HCT116 (cell line): ENCODE measurements around the gene BMP2K. TPM values are rescaled to one million over a fixed set of nuclear protein-coding genes. Genes with fewer than 3 reads are reported as not detected.

Source experiments
- ATAC-seq: fragments of 200-7000 bp; cut with Tn5 transposase; 2 replicates; pipeline ENCODE4 v1.9.1; 2020; ENCODE audit warnings: mild to moderate bottlenecking, moderate library complexity
- BruUV-seq: library from RNA; stranded (reverse); fragments of 400-500 nt; replicated peaks from 2 replicates; lab custom pipeline; 2021; lab: Mats Ljungman, UMichigan
- CTCF ChIA-PET: fragments of 300-600 bp; sonication (Branson Sonifier 250); formaldehyde crosslinking; loops from one replicate; lab custom pipeline; 2021; ENCODE audit warnings: antibody characterized with exemption; lab: Charles Lee
- POLR2A ChIA-PET: fragments of 300-600, 350-600 bp; sonication (Branson Sonifier 250); formaldehyde crosslinking; loops from one replicate; lab custom pipeline; 2021; ENCODE audit warnings: antibody characterized with exemption; lab: Charles Lee
- RAD21 ChIA-PET, 2 experiments: fragments of 300-600 bp; sonication (Branson Sonifier 250); formaldehyde crosslinking; loops; one replicate each; lab custom pipeline; 2023; ENCODE audit warnings: low total read pairs in 2 of 2; ENCODE audit not compliant: uncharacterized antibody in 2 of 2, unreplicated experiment in 2 of 2, low non-redundant PET in 1 of 2; lab: Charles Lee
- DNase-seq: peaks from one replicate; pipeline ENCODE4 v3.0.0-alpha.2; 2010; ENCODE audit warnings: low read depth, low spot score
- H2AFZ ChIP-seq: fragments of 200-600 bp; shearing (Covaris generic), sonication (generic); 2 replicates; pipeline ENCODE4 v1.6.1; 2017; ENCODE audit warnings: low read depth, mixed run types, mixed read lengths, antibody characterized with exemption, low read length; ENCODE audit not compliant: poor library complexity, severe bottlenecking
- H3K27ac ChIP-seq: 2 replicates; pipeline ENCODE4 v1.5.1; 2012; ENCODE audit warnings: low read depth, low read length
- H3K27me3 ChIP-seq: fragments of 200-600 bp; sonication (generic); 2 replicates; pipeline ENCODE4 v1.6.1; 2016; ENCODE audit warnings: mixed run types, low read length, mixed read lengths; ENCODE audit not compliant: insufficient read depth
- H3K36me3 ChIP-seq, 2 experiments: fragments of 200-500 bp in 1 of 2; fragments of 200-600 bp in 1 of 2; sonication (Bioruptor generic) in 1 of 2; sonication (generic) in 1 of 2; 2 replicates each; pipeline versions ENCODE4 v1.5.1 to v1.6.1; 2014 to 2016; ENCODE audit warnings: low read length in 2 of 2, inconsistent platforms in 1 of 2, mixed read lengths in 1 of 2, mixed run types in 1 of 2; ENCODE audit not compliant: insufficient read depth in 2 of 2, control insufficient read depth in 1 of 2
- H3K4me1 ChIP-seq, 2 experiments: fragments of 200-600 bp in 1 of 2; sonication (generic) in 1 of 2; 2 replicates each; pipeline versions ENCODE4 v1.5.1 to v1.6.1; 2012 to 2017; ENCODE audit warnings: low read length in 2 of 2, inconsistent platforms in 1 of 2, mild to moderate bottlenecking in 1 of 2, mixed read lengths in 1 of 2, mixed run types in 1 of 2, moderate library complexity in 1 of 2; ENCODE audit not compliant: insufficient read depth in 2 of 2, control insufficient read depth in 1 of 2
- H3K4me2 ChIP-seq: fragments of 200-600 bp; sonication (generic); 2 replicates; pipeline ENCODE4 v1.6.1; 2017; ENCODE audit warnings: mixed run types, low read length, mixed read lengths
- H3K4me3 ChIP-seq, 2 experiments: fragments of 200-600 bp in 1 of 2; sonication (generic) in 1 of 2; replicated peaks in 1 of 2; 2 replicates each; pipeline ENCODE4 v1.5.1; 2011 to 2016; ENCODE audit warnings: low read length in 2 of 2, control low read depth in 1 of 2, low read depth in 1 of 2, mild to moderate bottlenecking in 1 of 2, mixed read lengths in 1 of 2, mixed run types in 1 of 2
- H3K79me2 ChIP-seq: fragments of 200-600 bp; sonication (generic); 2 replicates; pipeline ENCODE4 v1.6.1; 2017; ENCODE audit warnings: mild to moderate bottlenecking, mixed run types, low read length, moderate library complexity, mixed read lengths; ENCODE audit not compliant: insufficient read depth
- H3K9ac ChIP-seq: fragments of 200-600 bp; sonication (generic); 2 replicates; pipeline ENCODE4 v1.6.1; 2016; ENCODE audit warnings: low read length, mixed read lengths
- H3K9me2 ChIP-seq: fragments of 200-600 bp; sonication (generic), shearing (Covaris generic); 2 replicates; pipeline ENCODE4 v1.6.1; 2017; ENCODE audit warnings: mixed run types, mild to moderate bottlenecking, moderate library complexity; ENCODE audit not compliant: insufficient read depth
- H3K9me3 ChIP-seq, 2 experiments: fragments of 200-500 bp in 1 of 2; fragments of 200-600 bp in 1 of 2; sonication (Bioruptor generic) in 1 of 2; sonication (generic) in 1 of 2; 2 replicates each; pipeline ENCODE4 v1.6.1; 2014 to 2017; ENCODE audit warnings: low read length in 2 of 2, mixed read lengths in 2 of 2, inconsistent platforms in 1 of 2, low read depth in 1 of 2, mild to moderate bottlenecking in 1 of 2, mixed run types in 1 of 2, moderate library complexity in 1 of 2; ENCODE audit not compliant: control insufficient read depth in 1 of 2, insufficient read depth in 1 of 2
- H4K20me1 ChIP-seq: fragments of 200-600 bp; sonication (generic), shearing (Covaris generic); 2 replicates; pipeline ENCODE4 v1.6.1; 2017; ENCODE audit warnings: mixed run types, mild to moderate bottlenecking, moderate library complexity; ENCODE audit not compliant: insufficient read depth
- CBX3 ChIP-seq: IDR thresholded peaks from 2 replicates; pipeline ENCODE4 v1.6.1; 2012; ENCODE audit warnings: low read depth
- CEBPB ChIP-seq: IDR thresholded peaks from 2 replicates; pipeline ENCODE4 v1.6.1; 2012; ENCODE audit warnings: low read depth
- EGR1 ChIP-seq: IDR thresholded peaks from 2 replicates; pipeline ENCODE4 v1.6.1; 2012; ENCODE audit warnings: low read depth
- ELF1 ChIP-seq: IDR thresholded peaks from 2 replicates; pipeline ENCODE4 v1.6.1; 2012; ENCODE audit warnings: low read depth, borderline replicate concordance
- EZH2 ChIP-seq: fragments of 200-600 bp; sonication (generic); IDR thresholded peaks from 2 replicates; pipeline ENCODE4 v1.6.1; 2017; ENCODE audit warnings: antibody characterized with exemption, mixed run types
- JUND ChIP-seq: IDR thresholded peaks from 2 replicates; pipeline ENCODE4 v1.6.1; 2012
- POLR2A ChIP-seq: IDR thresholded peaks from 2 replicates; pipeline ENCODE4 v1.7.0; 2011; ENCODE audit warnings: borderline replicate concordance; ENCODE audit not compliant: insufficient read depth, insufficient read length; ENCODE audit errors: extremely low read depth
- POLR2AphosphoS5 ChIP-seq: IDR thresholded peaks from 2 replicates; pipeline ENCODE4 v1.6.1; 2011; ENCODE audit warnings: mild to moderate bottlenecking, low read depth, low read length, moderate library complexity
- RAD21 ChIP-seq: IDR thresholded peaks from 2 replicates; pipeline ENCODE4 v1.6.1; 2012; ENCODE audit warnings: low read depth, mild to moderate bottlenecking
- REST ChIP-seq: IDR thresholded peaks from 2 replicates; pipeline ENCODE4 v1.6.1; 2012; ENCODE audit warnings: low read depth
- SIN3A ChIP-seq: IDR thresholded peaks from 2 replicates; pipeline ENCODE4 v1.6.1; 2012; ENCODE audit warnings: low read depth
- SRF ChIP-seq: IDR thresholded peaks from 2 replicates; pipeline ENCODE4 v1.6.1; 2012; ENCODE audit warnings: low read depth
- TCF7L2 ChIP-seq: IDR thresholded peaks from 2 replicates; pipeline ENCODE4 v1.7.0; 2011; ENCODE audit warnings: borderline replicate concordance, inconsistent platforms; ENCODE audit not compliant: insufficient read depth, insufficient read length; ENCODE audit errors: extremely low read depth
- ZBTB33 ChIP-seq: IDR thresholded peaks from 2 replicates; pipeline ENCODE4 v1.6.1; 2011; ENCODE audit warnings: mild to moderate bottlenecking, low read length, moderate library complexity; ENCODE audit not compliant: insufficient replicate concordance; ENCODE audit errors: extremely low read depth
- ZFX ChIP-seq: fragments of 450-650 bp; IDR thresholded peaks from 2 replicates; pipeline ENCODE4 v1.6.1; 2017
- ZNF274 ChIP-seq: fragments of 200-500 bp; sonication (Bioruptor generic); IDR thresholded peaks from 2 replicates; pipeline ENCODE4 v1.6.1; 2014; ENCODE audit warnings: mild to moderate bottlenecking, low read depth, low read length, inconsistent platforms
- intact Hi-C: fragments of 100-400 bp; cut with micrococcal nuclease; formaldehyde crosslinking; loops from 2 replicates; pipeline ENCODE4 v1.10.0; 2022
- total RNA-seq: library from RNA; stranded (reverse); gene quantifications from one replicate; pipeline ENCODE4 v1.2.1, GENCODE V29; 2021; ENCODE audit not compliant: unreplicated experiment

Gene BMP2K
- total RNA-seq, 1 experiment from 2014 or later = 27.7 TPM

GRCh38 chr4:78945651-78946179 lies 169.6 kb downstream of the BMP2K start:
- TF ChIP-seq CBX3 (no peak), ELF1 (no peak), JUND (no peak), ZNF274 (no peak), ZFX (no peak), SIN3A (no peak), REST (no peak), POLR2AphosphoS5 (no peak), SRF (no peak), RAD21 (no peak), TCF7L2 (no peak), CEBPB (no peak), POLR2A (no peak), EGR1 (no peak), EZH2 (no peak), ZBTB33 (no peak)
- CTCF ChIA-PET = no interaction called here
- no peak for DNase-seq
- POLR2A ChIA-PET = no interaction called here
- RAD21 ChIA-PET = no interaction called here
- H3K27ac ChIP-seq = no peak overlapping the region
- H3K9me3 ChIP-seq = no peaks in the 10 kb centered on the region
- no peaks in the 10 kb centered on the region for H3K27me3 ChIP-seq
- no TSS peak for BruUV-seq
- intact Hi-C loops = no loop called here
- no peaks in the 10 kb centered on the region for H3K36me3 ChIP-seq
- no peaks in the 10 kb centered on the region for H3K4me1 ChIP-seq
- H3K9ac ChIP-seq = no peak overlapping the region
- H2AFZ ChIP-seq = no peak overlapping the region
- no peaks in the 10 kb centered on the region for H3K79me2 ChIP-seq
- no peak for ATAC-seq
- H3K9me2 ChIP-seq = no peaks in the 10 kb centered on the region
- no peak overlapping the region for H3K4me2 ChIP-seq
- H3K4me3 ChIP-seq = no peak overlapping the region
- no peaks in the 10 kb centered on the region for H4K20me1 ChIP-seq
